ENCODE results near the gene RARB. TPM values are rescaled to one million over a fixed set of nuclear protein-coding genes. Genes with fewer than 3 reads are reported as not detected.

RARB gene
- total and polyA plus RNA-seq, 8 donors: 1.7 to 28.0 (median 9.0) TPM

- TF ChIP-seq POLR2AphosphoS5 (IDR thresholded peaks at IDR 0.05) (no peak), POLR2A (IDR thresholded peaks at IDR 0.05) (no peak), EP300 (IDR thresholded peaks at IDR 0.05) (no peak), CTCF (IDR thresholded peaks at IDR 0.05) (no peak)
- peaks cover 0 to 22% (median 11%) of the 10 kb centered on the region in 4 donors for H3K4me1 ChIP-seq
- H3K27ac ChIP-seq: peak overlapping the region in 1 of 5 donors; percentile 48
- peaks cover 0 to 13% (median 0%) of the 10 kb centered on the region in 4 donors for H3K9me3 ChIP-seq
- WGBS, 5 donors: 30 to 77% (median 46%) methylated on average over 1 of the region's 1 CpG
- no peak overlapping the region for H3K4me3 ChIP-seq
- intact Hi-C loops (cut with DNase I; ENCODE audit: low total_unique reads): no loop called here
- peak in 1 of 2 donors; percentile 48 for DNase-seq
- no peaks in the 10 kb centered on the region for H3K36me3 ChIP-seq
- H3K27me3 ChIP-seq: no peaks in the 10 kb centered on the region
These were observed 105.9 kb downstream of the RARB start for GRCh38 chr3:25534007-25534406.

- Histone ChIP-seq H3K4me1 (peaks cover 0 to 22% (median 8%) of the 10 kb centered on the region in 4 donors), H3K27ac (no peak overlapping the region), H3K4me3 (no peak overlapping the region), H3K36me3 (no peaks in the 10 kb centered on the region), H3K27me3 (no peaks in the 10 kb centered on the region), H3K9me3 (peaks cover 0 to 5% (median 0%) of the 10 kb centered on the region in 4 donors)
- peak in 1 of 2 donors; percentile 71 for DNase-seq
- WGBS, 5 donors: 67 to 81% (median 74%) methylated on average over 7 of the region's 7 CpGs
- intact Hi-C loops (cut with DNase I; ENCODE audit: low total_unique reads): no loop called here
- TF ChIP-seq POLR2AphosphoS5 (IDR thresholded peaks at IDR 0.05) (no peak), CTCF (IDR thresholded peaks at IDR 0.05) (no peak), EP300 (IDR thresholded peaks at IDR 0.05) (no peak), POLR2A (IDR thresholded peaks at IDR 0.05) (no peak)
These were observed 108.7 kb downstream of the RARB start for GRCh38 chr3:25536521-25537391.

DNA sequence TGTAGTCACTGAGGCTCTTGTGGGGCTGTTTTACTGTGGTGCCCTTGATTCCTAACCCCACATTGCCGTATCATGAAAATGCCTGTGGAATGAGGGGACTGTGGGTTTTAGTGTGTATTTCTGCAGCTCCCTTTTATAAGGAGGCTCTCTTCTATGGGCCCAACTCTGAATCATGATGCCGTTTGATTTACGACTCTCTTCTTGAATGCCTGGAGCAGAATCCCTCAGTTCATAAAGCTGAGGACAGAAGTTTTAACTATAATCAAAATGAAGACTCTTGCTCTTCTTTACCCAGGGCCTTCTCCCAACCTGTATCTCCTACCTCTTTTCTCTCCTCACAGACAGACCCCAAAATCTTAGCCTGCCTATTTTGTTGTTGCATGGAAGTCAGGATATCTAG lies 109.5 kb downstream of the RARB start:
- Histone ChIP-seq H3K4me3 (no peak overlapping the region), H3K27me3 (no peaks in the 10 kb centered on the region), H3K36me3 (no peaks in the 10 kb centered on the region), H3K9me3 (peaks cover 0 to 4% (median 0%) of the 10 kb centered on the region in 4 donors), H3K4me1 (peaks cover 0 to 22% (median 8%) of the 10 kb centered on the region in 4 donors), H3K27ac (no peak overlapping the region)
- TF ChIP-seq POLR2AphosphoS5 (IDR thresholded peaks at IDR 0.05) (no peak), EP300 (IDR thresholded peaks at IDR 0.05) (no peak), POLR2A (IDR thresholded peaks at IDR 0.05) (no peak), CTCF (IDR thresholded peaks at IDR 0.05) (no peak)
- 83 to 95% (median 88%) methylated on average over 3 of the region's 3 CpGs for WGBS, 5 donors
- intact Hi-C loops (cut with DNase I; ENCODE audit: low total_unique reads): no loop called here
- no peak for DNase-seq

DNA sequence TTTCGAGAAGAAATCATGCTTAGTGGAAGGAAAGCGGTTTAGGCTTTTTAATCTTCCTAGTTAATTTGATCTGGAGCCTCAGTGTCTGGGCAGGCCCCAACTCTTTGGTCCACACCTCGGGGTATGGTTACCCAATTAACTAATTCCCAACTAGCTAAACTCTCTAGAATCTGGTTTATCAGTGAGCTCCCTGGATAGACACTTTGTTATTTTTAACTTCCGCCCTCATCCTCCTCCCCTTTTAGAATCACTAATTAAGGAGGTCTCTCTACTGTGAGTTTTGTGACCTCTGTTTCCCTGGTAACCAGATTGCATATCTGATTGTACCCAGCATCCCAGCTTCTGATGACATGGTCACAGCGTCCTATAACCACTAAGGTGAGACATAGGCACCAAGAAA lies 112.2 kb downstream of the RARB start:
- intact Hi-C loops (cut with DNase I; ENCODE audit: low total_unique reads): no loop called here
- no peak for DNase-seq
- no peaks in the 10 kb centered on the region for H3K36me3 ChIP-seq
- TF ChIP-seq POLR2A (IDR thresholded peaks at IDR 0.05) (no peak), POLR2AphosphoS5 (IDR thresholded peaks at IDR 0.05) (no peak), EP300 (IDR thresholded peaks at IDR 0.05) (no peak), CTCF (IDR thresholded peaks at IDR 0.05) (no peak)
- no peaks in the 10 kb centered on the region for H3K9me3 ChIP-seq
- no peak overlapping the region for H3K4me3 ChIP-seq
- H3K27ac ChIP-seq: no peak overlapping the region
- no peaks in the 10 kb centered on the region for H3K27me3 ChIP-seq
- H3K4me1 ChIP-seq: no peaks in the 10 kb centered on the region
- 82 to 91% (median 89%) methylated on average over 5 of the region's 5 CpGs for WGBS, 5 donors

All from stomach (tissue), 9 donors.